Ishikawa (cell line): Measurements from ENCODE around the gene GBGT1.

Source experiments
- CEBPB ChIP-seq: IDR thresholded peaks from 2 replicates; pipeline ENCODE4 v1.6.1; 2012
- CREB1 ChIP-seq: IDR thresholded peaks from 2 replicates; pipeline ENCODE4 v1.6.1; 2012; ENCODE audit warnings: low read depth
- EGR1 ChIP-seq: IDR thresholded peaks from 2 replicates; pipeline ENCODE4 v1.6.1; 2012
- EP300 ChIP-seq: IDR thresholded peaks from 2 replicates; pipeline ENCODE4 v1.6.1; 2012; ENCODE audit warnings: borderline replicate concordance
- FOXM1 ChIP-seq: IDR thresholded peaks from 2 replicates; pipeline ENCODE4 v1.6.1; 2012; ENCODE audit warnings: low read depth, borderline replicate concordance
- MAX ChIP-seq: IDR thresholded peaks from 2 replicates; pipeline ENCODE4 v1.6.1; 2012
- NFIC ChIP-seq: IDR thresholded peaks from 2 replicates; pipeline ENCODE4 v1.6.1; 2012
- RAD21 ChIP-seq: IDR thresholded peaks from 2 replicates; pipeline ENCODE4 v1.6.1; 2012; ENCODE audit warnings: low read depth
- REST ChIP-seq: IDR thresholded peaks from 2 replicates; pipeline ENCODE4 v1.6.1; 2012; ENCODE audit warnings: low read depth, mild to moderate bottlenecking
- TAF1 ChIP-seq: IDR thresholded peaks from 2 replicates; pipeline ENCODE4 v1.6.1; 2012; ENCODE audit warnings: low read depth, mild to moderate bottlenecking
- TCF12 ChIP-seq: IDR thresholded peaks from 2 replicates; pipeline ENCODE4 v1.6.1; 2012; ENCODE audit warnings: low read depth
- TEAD4 ChIP-seq: IDR thresholded peaks from 2 replicates; pipeline ENCODE4 v1.6.1; 2012
- USF1 ChIP-seq: IDR thresholded peaks from 2 replicates; pipeline ENCODE4 v1.6.1; 2012
- YY1 ChIP-seq: IDR thresholded peaks from 2 replicates; pipeline ENCODE4 v1.6.1; 2012; ENCODE audit warnings: low read depth
- ZBTB7A ChIP-seq: IDR thresholded peaks from 2 replicates; pipeline ENCODE4 v1.6.1; 2012; ENCODE audit warnings: low read depth

GBGT1 gene

GRCh38 chr9:133171161-133171961 lies 7.6 kb upstream of the GBGT1 start:
- TF ChIP-seq FOXM1 (no peak), EP300 (no peak), CEBPB (no peak), USF1 (no peak), REST (no peak), ZBTB7A (no peak), TCF12 (no peak), NFIC (no peak), CREB1 (no peak), EGR1 (no peak), RAD21 (no peak), TEAD4 (no peak), TAF1 (no peak), YY1 (no peak), MAX (no peak)

- TF ChIP-seq CREB1 (no peak), REST (no peak), TCF12 (no peak), NFIC (no peak), TAF1 (no peak), EGR1 (no peak), FOXM1 (no peak), TEAD4 (no peak), USF1 (no peak), RAD21 (no peak), ZBTB7A (no peak)
Observed at GRCh38 chr9:133170716-133171115, 7.0 kb upstream of the GBGT1 start.

GRCh38 chr9:133169102-133169501 lies 5.4 kb upstream of the GBGT1 start:
- TF ChIP-seq TCF12 (no peak), CREB1 (no peak), REST (no peak), YY1 (no peak), EGR1 (no peak), MAX (no peak), EP300 (no peak), RAD21 (no peak), ZBTB7A (no peak), FOXM1 (no peak), NFIC (no peak)

GRCh38 chr9:133168432-133168831 lies 4.7 kb upstream of the GBGT1 start:
- TF ChIP-seq USF1 (no peak), ZBTB7A (no peak), REST (no peak), CEBPB (no peak), TEAD4 (no peak), MAX (no peak), NFIC (no peak), TCF12 (no peak), FOXM1 (no peak), TAF1 (no peak), EGR1 (no peak), YY1 (no peak), RAD21 (no peak), EP300 (no peak), CREB1 (no peak)
